Fibroblast of lung (primary cell): ENCODE measurements around the gene ZDHHC13.

Experiments used
- EZH2 ChIP-seq: IDR thresholded peaks from 2 replicates; pipeline ENCODE4 v1.5.1; 2012; ENCODE audit warnings: low read length, control low read depth, mild to moderate bottlenecking; ENCODE audit errors: missing control alignments
- TF ChIP-seq, protein P1 (sequence below), 2 donors: IDR thresholded peaks in 1 of 2; conservative IDR thresholded peaks in 1 of 2; 1 replicate in 1 of 2; 2 replicates in 1 of 2; pipeline ENCODE4 v1.5.1; 2011 to 2012; ENCODE audit warnings: low read length in 2 of 2, control low read depth in 1 of 2, inconsistent platforms in 1 of 2, low read depth in 1 of 2, mild to moderate bottlenecking in 1 of 2

DNA sequence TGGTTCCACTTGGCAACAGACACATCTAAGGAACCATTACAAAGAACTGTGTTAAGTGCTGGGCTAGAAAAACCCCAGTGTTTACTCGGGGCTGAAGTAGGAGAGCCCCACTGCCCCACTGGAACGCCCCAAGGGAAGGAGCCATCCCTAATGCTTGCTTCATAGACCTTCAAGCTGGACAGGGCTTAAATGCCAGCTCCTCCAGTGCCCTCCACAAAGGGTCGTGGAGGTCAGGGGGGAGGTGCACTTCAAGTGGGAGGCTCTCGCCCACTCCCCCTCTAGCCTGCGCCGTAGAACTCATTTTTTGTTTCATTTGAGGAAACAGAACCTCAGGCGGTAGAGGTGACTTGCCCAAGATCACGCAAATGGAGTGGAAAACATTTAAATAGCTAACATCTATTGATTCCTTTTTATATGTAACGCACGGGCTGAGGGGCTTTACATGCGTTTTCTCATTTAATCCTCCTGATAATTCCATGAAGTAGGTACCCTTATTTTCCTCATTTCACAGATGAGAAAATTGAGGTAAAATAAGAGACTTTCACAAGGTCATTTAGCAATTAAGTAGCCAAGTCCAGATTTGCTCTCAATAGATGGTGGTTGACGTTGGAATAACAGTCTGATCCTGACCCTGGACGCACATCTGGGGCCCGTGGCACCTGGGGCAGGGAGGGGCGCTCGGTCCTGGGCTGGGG lies 545 bp upstream of the ZDHHC13 start:
- TF ChIP-seq, protein P1, sequence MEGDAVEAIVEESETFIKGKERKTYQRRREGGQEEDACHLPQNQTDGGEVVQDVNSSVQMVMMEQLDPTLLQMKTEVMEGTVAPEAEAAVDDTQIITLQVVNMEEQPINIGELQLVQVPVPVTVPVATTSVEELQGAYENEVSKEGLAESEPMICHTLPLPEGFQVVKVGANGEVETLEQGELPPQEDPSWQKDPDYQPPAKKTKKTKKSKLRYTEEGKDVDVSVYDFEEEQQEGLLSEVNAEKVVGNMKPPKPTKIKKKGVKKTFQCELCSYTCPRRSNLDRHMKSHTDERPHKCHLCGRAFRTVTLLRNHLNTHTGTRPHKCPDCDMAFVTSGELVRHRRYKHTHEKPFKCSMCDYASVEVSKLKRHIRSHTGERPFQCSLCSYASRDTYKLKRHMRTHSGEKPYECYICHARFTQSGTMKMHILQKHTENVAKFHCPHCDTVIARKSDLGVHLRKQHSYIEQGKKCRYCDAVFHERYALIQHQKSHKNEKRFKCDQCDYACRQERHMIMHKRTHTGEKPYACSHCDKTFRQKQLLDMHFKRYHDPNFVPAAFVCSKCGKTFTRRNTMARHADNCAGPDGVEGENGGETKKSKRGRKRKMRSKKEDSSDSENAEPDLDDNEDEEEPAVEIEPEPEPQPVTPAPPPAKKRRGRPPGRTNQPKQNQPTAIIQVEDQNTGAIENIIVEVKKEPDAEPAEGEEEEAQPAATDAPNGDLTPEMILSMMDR (conservative IDR thresholded peaks at IDR 0.05 in 1 of 2, IDR thresholded peaks at IDR 0.05 in 1 of 2; ENCODE audit: low read depth in 1 of 2, low read length in 2 of 2) = no peak
- TF ChIP-seq EZH2 = no peak
